Renal cortex interstitium (tissue), 11 donors: ENCODE data around the gene DOCK8. TPM values are rescaled to one million over a fixed set of nuclear protein-coding genes. Genes with fewer than 3 reads are reported as not detected.

Source experiments
- DNase-seq, 11 donors: peaks; one replicate each; pipeline ENCODE4 v3.0.0-alpha.2; 2013; ENCODE audit warnings: low read depth in 9 of 11, low spot score in 4 of 11; ENCODE audit errors: extremely low read depth in 1 of 11
- polyA plus RNA-seq, 3 donors: library from polyadenylated mRNA; unstranded; fragments of 120-200 nt; gene quantifications; one replicate each; pipeline ENCODE4 v1.2.1, GENCODE V29; 2013; ENCODE audit not compliant: insufficient read length in 3 of 3

DOCK8 gene
- polyA plus RNA-seq, 3 donors: 10.3 to 13.6 (median 12.6) TPM

- DNase-seq: no peak
These were observed 248.9 kb downstream of the DOCK8 start for GRCh38 chr9:463455-464171.

DNA sequence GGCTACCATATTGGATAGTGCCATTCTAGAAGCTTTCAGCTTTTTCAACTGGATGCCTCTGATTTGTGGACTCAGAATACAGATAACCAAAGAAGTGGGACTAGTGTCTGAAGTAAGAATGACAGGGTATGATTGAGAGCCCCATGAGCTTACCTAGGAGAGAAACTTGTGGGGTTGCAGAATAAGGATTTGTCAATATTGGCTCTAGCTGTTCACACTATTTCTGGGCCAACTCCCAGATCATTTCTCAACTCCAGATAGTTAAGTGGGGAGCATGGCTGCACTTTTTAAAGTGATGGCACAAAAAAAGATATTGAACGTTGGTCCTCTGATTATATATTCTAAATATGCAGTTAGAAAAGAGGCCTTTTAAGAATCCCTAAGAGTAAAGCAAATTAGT lies 252.1 kb downstream of the DOCK8 start:
- no peak for DNase-seq

GRCh38 chr9:468766-469426 lies 254.2 kb downstream of the DOCK8 start:
- no peak for DNase-seq

DNA sequence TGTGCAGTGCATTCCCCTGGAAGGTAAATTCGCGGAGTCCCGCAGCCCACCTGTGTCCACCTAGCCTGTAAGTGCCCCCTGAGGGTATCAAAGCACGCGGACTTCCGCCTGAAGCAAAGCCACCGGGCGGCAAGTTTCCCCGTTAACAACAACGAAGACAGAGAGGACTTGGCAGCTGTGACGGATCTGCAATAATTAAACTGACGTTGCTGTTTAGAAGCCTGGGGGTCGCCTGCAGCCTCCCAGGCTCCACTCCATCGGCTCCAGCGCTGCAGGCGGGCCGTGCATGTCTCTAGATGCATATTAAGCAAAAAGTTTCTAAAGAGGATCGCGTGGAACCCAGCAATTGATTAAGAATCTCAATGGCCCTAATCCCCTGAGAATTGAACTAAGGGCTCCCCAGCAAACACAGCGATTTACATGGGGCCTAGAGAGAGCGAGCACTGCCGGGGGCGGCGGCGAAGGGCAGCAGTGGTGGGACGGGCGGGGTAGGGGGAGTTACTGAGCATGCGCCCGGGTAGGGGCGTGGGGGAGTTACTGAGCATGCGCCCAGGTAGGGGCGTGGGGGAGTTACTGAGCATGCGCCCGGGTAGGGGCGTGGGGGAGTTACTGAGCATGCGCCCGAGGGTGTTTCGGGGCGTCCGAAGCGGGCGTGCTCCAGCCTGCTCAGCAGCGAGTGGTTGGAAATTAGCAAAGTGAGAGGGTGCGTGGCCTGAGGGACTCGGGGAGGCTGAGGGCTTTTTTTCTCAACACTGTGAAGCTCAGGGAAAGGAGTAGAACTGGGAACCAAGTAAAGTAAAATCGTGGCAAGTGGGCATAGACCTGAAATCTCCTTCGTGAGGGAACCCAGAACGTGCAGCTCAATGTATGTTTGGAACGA lies 255.2 kb downstream of the DOCK8 start:
- peak; percentile 62 to 83 (median 81) for DNase-seq

GRCh38 chr9:470552-471194 lies 256.0 kb downstream of the DOCK8 start:
- no peak for DNase-seq

DNA sequence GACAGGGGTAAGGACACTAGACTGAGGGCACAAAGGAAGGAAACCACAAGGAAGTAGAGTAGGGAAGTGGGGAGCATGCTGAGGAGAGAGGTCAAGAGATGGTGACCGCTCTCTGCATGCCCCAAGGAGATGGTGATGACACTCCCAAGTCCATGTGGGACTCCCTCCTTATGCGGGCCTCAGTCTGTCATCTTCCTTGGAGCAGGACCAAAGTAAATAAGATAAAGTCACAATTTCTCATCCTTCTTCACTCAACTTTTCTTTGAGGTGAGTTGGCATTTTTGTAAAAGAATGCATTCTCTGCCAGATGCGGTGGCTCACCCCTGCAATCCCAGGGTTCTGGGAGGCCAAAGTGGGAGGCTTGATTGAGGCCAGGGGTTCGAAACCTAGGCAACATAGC lies 256.7 kb downstream of the DOCK8 start:
- DNase-seq: no peak

GRCh38 chr9:472479-473075 lies 257.9 kb downstream of the DOCK8 start:
- no peak for DNase-seq

- DNase-seq: no peak
These were observed 262.5 kb downstream of the DOCK8 start for GRCh38 chr9:477193-477592.

GRCh38 chr9:479304-479970 lies 264.8 kb downstream of the DOCK8 start:
- no peak for DNase-seq

DNA sequence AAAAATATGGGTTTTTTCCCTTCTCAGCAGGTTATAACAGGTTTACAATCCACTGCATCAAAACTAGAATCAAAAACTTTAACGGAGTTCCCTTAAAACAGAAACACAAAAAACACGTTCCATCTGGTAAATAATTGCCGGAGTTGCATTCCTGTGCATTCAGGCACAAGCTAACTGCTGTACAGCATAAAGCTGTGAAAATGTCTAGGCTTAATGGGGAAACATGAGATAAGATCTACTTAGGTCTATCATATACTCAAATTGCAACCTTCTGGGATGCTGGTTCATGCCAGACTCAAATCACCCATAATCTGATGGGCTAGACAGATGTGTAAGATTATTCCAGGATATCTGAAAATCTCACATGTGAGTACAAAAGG lies 265.3 kb downstream of the DOCK8 start:
- DNase-seq: peak in 9 of 11 donors; percentile 49 to 87 (median 66)

DNA sequence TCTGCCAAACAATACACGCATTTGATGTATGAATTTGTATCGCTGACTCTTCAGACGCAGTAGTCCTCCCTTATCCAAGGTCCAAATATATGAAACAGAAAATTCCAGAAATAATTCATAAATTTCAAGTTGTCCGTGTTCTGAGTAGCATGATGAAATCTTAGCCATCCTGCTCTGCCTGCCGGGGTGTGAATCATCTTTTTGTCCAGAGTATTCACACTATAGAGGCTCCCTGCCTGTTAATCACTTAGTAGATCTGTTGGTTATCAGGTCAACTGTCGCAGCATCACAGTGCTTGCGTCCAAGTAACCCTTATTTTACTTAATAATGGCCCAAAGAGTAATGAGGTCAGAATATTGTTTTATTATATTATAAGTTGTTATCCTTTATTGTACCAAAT lies 268.1 kb downstream of the DOCK8 start:
- DNase-seq: no peak

- DNase-seq: no peak
These were observed 271.5 kb downstream of the DOCK8 start for GRCh38 chr9:486156-486555.

- DNase-seq: no peak
These were observed 272.8 kb downstream of the DOCK8 start for GRCh38 chr9:487429-487828.

GRCh38 chr9:488448-488847 lies 273.8 kb downstream of the DOCK8 start:
- no peak for DNase-seq

- no peak for DNase-seq
These were observed 274.8 kb downstream of the DOCK8 start for GRCh38 chr9:489198-490197.

- DNase-seq: no peak
These were observed 280.1 kb downstream of the DOCK8 start for GRCh38 chr9:494764-495163.

DNA sequence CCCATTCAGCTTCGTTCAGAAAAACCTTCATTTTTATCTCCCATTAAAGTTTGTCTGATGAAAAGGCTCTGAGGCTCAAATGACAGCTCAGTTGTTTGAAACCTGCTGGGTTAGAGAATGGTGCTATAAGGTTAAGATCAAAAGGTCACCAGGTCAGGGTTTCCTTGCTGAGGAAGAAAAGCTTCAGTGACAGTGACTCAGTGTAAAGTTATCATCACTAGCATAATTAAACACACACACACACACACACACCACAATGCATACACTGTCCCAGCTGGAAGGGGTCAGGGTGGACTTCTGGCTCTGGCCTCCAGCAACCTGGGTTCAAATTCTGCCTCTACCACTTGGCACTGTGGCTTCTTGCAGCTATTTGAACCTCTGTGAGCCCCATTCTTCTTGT lies 281.1 kb downstream of the DOCK8 start:
- DNase-seq: no peak
